K562 (cell line): ENCODE data around the gene GPR162. TPM values are rescaled to one million over a fixed set of nuclear protein-coding genes. Genes with fewer than 3 reads are reported as not detected.

Experiments
- BRF1 ChIP-seq: IDR thresholded peaks from 3 replicates; pipeline ENCODE4 v1.6.1; 2011; ENCODE audit warnings: borderline replicate concordance, mild to moderate bottlenecking; ENCODE audit not compliant: insufficient read length; ENCODE audit errors: extremely low read depth
- CTCFL ChIP-seq: IDR thresholded peaks from 2 replicates; pipeline ENCODE4 v1.6.1; 2011; ENCODE audit warnings: borderline replicate concordance, low read depth, mild to moderate bottlenecking, moderate library complexity, low read length; ENCODE audit not compliant: insufficient read depth, poor library complexity, severe bottlenecking
- ID3 ChIP-seq, 2 experiments: fragments of 250-450 bp in 1 of 2; fragments of 450-650 bp in 1 of 2; sonication (Bioruptor Pico) in 1 of 2; IDR thresholded peaks; 2 replicates each; pipeline versions ENCODE4 v1.6.1 to v1.8.0; 2016 to 2021; ENCODE audit warnings: mild to moderate bottlenecking in 2 of 2, moderate library complexity in 2 of 2, missing compliant biosample characterization in 1 of 2, missing genetic modification characterization in 1 of 2
- MECOM ChIP-seq: fragments of 250-450 bp; sonication (Bioruptor Pico); IDR thresholded peaks from 2 replicates; pipeline ENCODE4 v1.8.0; 2022; ENCODE audit warnings: inconsistent platforms
- RNF2 ChIP-seq: sonication (generic); IDR thresholded peaks from 2 replicates; pipeline ENCODE4 v1.6.1; 2016
- SAFB2 ChIP-seq: fragments of 200-400 bp; formaldehyde crosslinking; IDR thresholded peaks from 2 replicates; pipeline ENCODE4 v1.6.1; 2018; ENCODE audit warnings: borderline replicate concordance, low read length, low read depth, moderate library complexity; ENCODE audit not compliant: severe bottlenecking
- SIN3B ChIP-seq: fragments of 450-650 bp; IDR thresholded peaks from 2 replicates; pipeline ENCODE4 v1.6.1; 2017; ENCODE audit warnings: low read depth, mild to moderate bottlenecking, moderate library complexity
- TOE1 ChIP-seq, 2 experiments: fragments of 450-650 bp in 1 of 2; sonication (generic) in 1 of 2; formaldehyde crosslinking in 1 of 2; IDR thresholded peaks; 2 replicates each; pipeline versions ENCODE4 v1.7.1 to v1.8.0; 2016 to 2022; ENCODE audit warnings: borderline replicate concordance in 2 of 2, mild to moderate bottlenecking in 2 of 2, antibody characterized with exemption in 1 of 2, inconsistent platforms in 1 of 2, low read depth in 1 of 2, missing genetic modification reagents in 1 of 2, moderate library complexity in 1 of 2
- ZNF668 ChIP-seq: fragments of 250-450 bp; sonication (Bioruptor Pico); IDR thresholded peaks from 2 replicates; pipeline ENCODE4 v1.8.0; 2022; ENCODE audit warnings: mild to moderate bottlenecking, inconsistent platforms
- ZNF76 ChIP-seq: fragments of 250-450 bp; sonication (Bioruptor Pico); IDR thresholded peaks from 2 replicates; pipeline ENCODE4 v1.4.0; 2020; ENCODE audit warnings: mild to moderate bottlenecking, moderate library complexity, borderline replicate concordance
- polyA plus RNA-seq, 8 experiments: library from polyadenylated mRNA; depleted of rRNA in 4 of 8; stranded (reverse) in 5 of 8; unstranded in 3 of 8; fragments of >200 nt; fragmentation: Nextera tagmentation in 2 of 8; fragmentation: Illumina TruSeq in 1 of 8; extraction: Ambion mirVana in 2 of 8; extraction: Trizol in 1 of 8; gene quantifications; 2 replicates each; pipeline versions ENCODE4 v1.2.1 to v1.2.3, GENCODE V29; 2011 to 2014; ENCODE audit warnings: inconsistent platforms in 1 of 8, missing spikeins in 1 of 8
- total RNA-seq, 7 experiments: library from RNA; depleted of rRNA in 6 of 7; stranded (reverse); fragments of >200 nt in 6 of 7; fragmentation: Illumina TruSeq in 2 of 7; extraction: Trizol in 2 of 7; gene quantifications; 2 replicates each; pipeline versions ENCODE4 v1.2.1 to v1.2.3, GENCODE V29; 2011 to 2021; ENCODE audit warnings: low replicate concordance in 1 of 7
- TF ChIP-seq, protein P1 (sequence below), 3 experiments: fragments of 200-800 bp in 1 of 3; sonication (Bioruptor generic) in 1 of 3; sonication (generic) in 1 of 3; formaldehyde crosslinking in 1 of 3; IDR thresholded peaks; 2 replicates each; pipeline versions ENCODE4 v1.6.1 to v1.8.0; 2016 to 2022; ENCODE audit warnings: mild to moderate bottlenecking in 2 of 3, missing compliant biosample characterization in 2 of 3, missing genetic modification characterization in 2 of 3, missing genetic modification reagents in 1 of 3
- TF ChIP-seq, protein P2 (sequence below): fragments of 450-650 bp; IDR thresholded peaks from 2 replicates; pipeline ENCODE4 v1.6.1; 2014; ENCODE audit warnings: low read depth, mild to moderate bottlenecking, moderate library complexity, borderline replicate concordance
- TF ChIP-seq, protein P3 (sequence below): sonication (generic); formaldehyde crosslinking; IDR thresholded peaks from 2 replicates; pipeline ENCODE4 v1.8.1; 2022; ENCODE audit warnings: missing genetic modification reagents

Gene GPR162
- total and polyA plus RNA-seq, 9 of the 15 experiments (the other 6 are each of a cell fraction or from before 2014, with no cell fraction given): 0.65 to 1.8 (median 1.1) TPM; not detected in 2

DNA sequence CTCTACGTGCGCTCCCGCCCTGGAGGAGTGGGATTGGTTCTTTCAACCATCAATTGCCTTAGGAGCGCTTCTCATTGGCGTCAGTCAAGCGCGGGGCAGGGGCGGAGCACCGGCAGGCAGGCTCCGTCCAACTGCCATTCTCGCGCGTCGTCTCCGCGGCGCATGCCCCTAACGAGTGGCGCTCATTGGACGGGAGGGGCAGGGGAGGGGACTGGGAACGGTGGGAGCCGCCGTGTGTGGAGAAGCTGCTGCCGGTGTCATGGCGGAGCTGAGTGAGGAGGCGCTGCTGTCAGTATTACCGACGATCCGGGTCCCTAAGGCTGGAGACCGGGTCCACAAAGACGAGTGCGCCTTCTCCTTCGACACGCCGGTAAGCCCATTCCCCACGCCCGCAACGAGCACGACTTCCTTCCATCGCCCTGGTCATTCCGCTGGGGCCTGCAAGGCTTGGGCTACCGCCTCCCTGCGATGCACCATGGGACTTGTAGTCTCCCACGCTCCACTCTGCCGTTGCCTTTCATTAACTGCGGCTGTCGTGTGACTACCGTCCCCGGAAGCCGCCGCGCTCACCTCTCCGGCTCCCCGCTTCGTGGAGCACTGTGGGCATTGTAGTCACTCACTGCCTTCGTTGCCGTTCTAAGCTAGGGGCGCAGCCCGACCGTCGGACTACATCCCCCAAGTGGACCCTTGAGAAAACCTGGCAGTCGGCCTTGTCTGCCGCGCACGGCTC, 30.5 kb downstream of the GPR162 start, which contains the start of gene USP5 (continued):
- TF ChIP-seq ID3 (CRISPR knock-in tag; IDR thresholded peaks at IDR 0.05): no peak
- peak; percentile 96 for TF ChIP-seq ID3 (tag; IDR thresholded peaks at IDR 0.05)
- 0 out of 2 replicates have a peak, but pooled peaks have one; percentile 21 for TF ChIP-seq TOE1 (IDR thresholded peaks at IDR 0.05; ENCODE audit: borderline replicate concordance)
- TF ChIP-seq TOE1 (CRISPR knock-in tag; IDR thresholded peaks at IDR 0.05; ENCODE audit: borderline replicate concordance, low read depth): no peak
- no peak for TF ChIP-seq BRF1
- TF ChIP-seq SAFB2: no peak
- TF ChIP-seq RNF2: peak; percentile 78
- TF ChIP-seq CTCFL: peak; percentile 1
- TF ChIP-seq MECOM (CRISPR knock-in tag): no peak
- TF ChIP-seq, protein P1, sequence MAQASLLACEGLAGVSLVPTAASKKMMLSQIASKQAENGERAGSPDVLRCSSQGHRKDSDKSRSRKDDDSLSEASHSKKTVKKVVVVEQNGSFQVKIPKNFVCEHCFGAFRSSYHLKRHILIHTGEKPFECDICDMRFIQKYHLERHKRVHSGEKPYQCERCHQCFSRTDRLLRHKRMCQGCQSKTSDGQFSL (CRISPR knock-in tag; IDR thresholded peaks at IDR 0.05): no peak
- TF ChIP-seq, protein P1 (tag; IDR thresholded peaks at IDR 0.05): 0 out of 4 replicates have a peak, but pooled peaks of 1 of the 2 experiments have one; percentile 48
- TF ChIP-seq, protein P2, sequence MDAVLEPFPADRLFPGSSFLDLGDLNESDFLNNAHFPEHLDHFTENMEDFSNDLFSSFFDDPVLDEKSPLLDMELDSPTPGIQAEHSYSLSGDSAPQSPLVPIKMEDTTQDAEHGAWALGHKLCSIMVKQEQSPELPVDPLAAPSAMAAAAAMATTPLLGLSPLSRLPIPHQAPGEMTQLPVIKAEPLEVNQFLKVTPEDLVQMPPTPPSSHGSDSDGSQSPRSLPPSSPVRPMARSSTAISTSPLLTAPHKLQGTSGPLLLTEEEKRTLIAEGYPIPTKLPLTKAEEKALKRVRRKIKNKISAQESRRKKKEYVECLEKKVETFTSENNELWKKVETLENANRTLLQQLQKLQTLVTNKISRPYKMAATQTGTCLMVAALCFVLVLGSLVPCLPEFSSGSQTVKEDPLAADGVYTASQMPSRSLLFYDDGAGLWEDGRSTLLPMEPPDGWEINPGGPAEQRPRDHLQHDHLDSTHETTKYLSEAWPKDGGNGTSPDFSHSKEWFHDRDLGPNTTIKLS: peak; percentile 98
- peak; percentile 95; the same call in 1 of the 2 replicates for TF ChIP-seq ZNF76
- no peak; the same call in 1 of the 2 replicates for TF ChIP-seq SIN3B
- no peak for TF ChIP-seq ZNF668 (CRISPR knock-in tag)
- TF ChIP-seq, protein P3, sequence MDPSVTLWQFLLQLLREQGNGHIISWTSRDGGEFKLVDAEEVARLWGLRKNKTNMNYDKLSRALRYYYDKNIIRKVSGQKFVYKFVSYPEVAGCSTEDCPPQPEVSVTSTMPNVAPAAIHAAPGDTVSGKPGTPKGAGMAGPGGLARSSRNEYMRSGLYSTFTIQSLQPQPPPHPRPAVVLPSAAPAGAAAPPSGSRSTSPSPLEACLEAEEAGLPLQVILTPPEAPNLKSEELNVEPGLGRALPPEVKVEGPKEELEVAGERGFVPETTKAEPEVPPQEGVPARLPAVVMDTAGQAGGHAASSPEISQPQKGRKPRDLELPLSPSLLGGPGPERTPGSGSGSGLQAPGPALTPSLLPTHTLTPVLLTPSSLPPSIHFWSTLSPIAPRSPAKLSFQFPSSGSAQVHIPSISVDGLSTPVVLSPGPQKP (CRISPR knock-in tag): no peak
